ENCODE measurements around the gene FRMD4A. TPM values are rescaled to one million over a fixed set of nuclear protein-coding genes. Genes with fewer than 3 reads are reported as not detected.

FRMD4A gene
- total RNA-seq, 1 experiment from 2014 or later = 19.6 TPM

GRCh38 chr10:13885238-13885990 lies 445.3 kb downstream of the FRMD4A start:
- H3K18ac ChIP-seq (ENCODE audit: insufficient read length, low read depth, low read length) = no peak overlapping the region
- no peak overlapping the region for H4K5ac ChIP-seq (ENCODE audit: insufficient read length, low read depth, low read length)
- no peak overlapping the region for H3K4me3 Mint-ChIP-seq
- DNase-seq = no peak
- no peak overlapping the region for H3K4me2 ChIP-seq (ENCODE audit: insufficient read depth, insufficient read length, low read length)
- H2BK20ac ChIP-seq (ENCODE audit: low read depth, low read length, poor library complexity, severe bottlenecking) = no peak overlapping the region
- no peak overlapping the region for H4K91ac ChIP-seq (ENCODE audit: insufficient read length, low read depth, low read length)
- no peaks in the 10 kb centered on the region for H4K20me1 ChIP-seq (ENCODE audit: control insufficient read depth, insufficient read depth, insufficient read length)
- H3K27me3 Mint-ChIP-seq (ENCODE audit: low read depth) = peaks cover 6% of the 10 kb centered on the region; the same call in 1 of the 2 replicates
- no peak overlapping the region for H3K56ac ChIP-seq (ENCODE audit: insufficient read length, low read depth, low read length)
- no peak overlapping the region for H2BK12ac ChIP-seq (ENCODE audit: insufficient read length, low read depth, low read length)
- H3K23ac ChIP-seq (ENCODE audit: insufficient read length, low read depth, low read length) = no peak overlapping the region
- no peaks in the 10 kb centered on the region for H3K79me1 ChIP-seq (ENCODE audit: insufficient read depth, low read depth, low read length, poor library complexity, severe bottlenecking)
- H3K27ac Mint-ChIP-seq = peak overlapping the region in 2 of 3 experiments; percentile 8 to 71; a peak in 4 of 7 replicates
- no peak overlapping the region for H2AFZ ChIP-seq (ENCODE audit: low read length)
- no peak overlapping the region for H3K4ac ChIP-seq (ENCODE audit: low read depth, low read length)
- no peak overlapping the region for H4K8ac ChIP-seq (replicated peaks; ENCODE audit: insufficient read length, low read depth, low read length)
- WGBS (ENCODE audit: extremely low coverage, insufficient read length, low lambda C conversion rate) = no CpG with 5 or more reads among the region's 9 CpGs
- no peaks in the 10 kb centered on the region for H3K23me2 ChIP-seq (ENCODE audit: insufficient read length, low read depth, low read length, poor library complexity, severe bottlenecking)
- H3K27ac ChIP-seq (ENCODE audit: insufficient read length, low read depth, low read length) = no peak overlapping the region
- H3K27me3 ChIP-seq (ENCODE audit: insufficient read depth, low read length) = no peaks in the 10 kb centered on the region
- H3K9ac ChIP-seq (ENCODE audit: extremely low read depth, insufficient read length, low read length) = no peak overlapping the region
- TF ChIP-seq CTCF (conservative IDR thresholded peaks at IDR 0.05) = no peak
- no peak overlapping the region for H2BK5ac ChIP-seq (ENCODE audit: insufficient read length, low read length)
- H3T11ph ChIP-seq (ENCODE audit: low read length) = no peak overlapping the region
- H3K36me3 Mint-ChIP-seq (ENCODE audit: insufficient read depth in 1 of 3, low read depth in 3 of 3) = no peaks in the 10 kb centered on the region
- no peaks in the 10 kb centered on the region for H3K9me3 Mint-ChIP-seq
- H2BK120ac ChIP-seq (ENCODE audit: low read depth, low read length, poor library complexity, severe bottlenecking) = no peak overlapping the region
- peaks cover 12% of the 10 kb centered on the region; the same call in 1 of the 2 replicates for H3K4me1 ChIP-seq (ENCODE audit: insufficient read depth, low read length)
- H3K4me1 Mint-ChIP-seq = peaks cover 43 to 44% of the 10 kb centered on the region in 2 experiments
- H3K14ac ChIP-seq (ENCODE audit: insufficient read depth, low read length) = no peak overlapping the region
- peaks cover 23% of the 10 kb centered on the region; the same call in 1 of the 2 replicates for H3K79me2 ChIP-seq (ENCODE audit: insufficient read depth, low read length)
- H3K9me3 ChIP-seq (ENCODE audit: control insufficient read depth, low read depth, low read length) = no peaks in the 10 kb centered on the region
- H2BK15ac ChIP-seq (ENCODE audit: low read depth, low read length) = no peak overlapping the region
- no peak overlapping the region for H2AK5ac ChIP-seq (ENCODE audit: insufficient read length, low read length)

All from H9 (cell line).